ENCODE measurements around the gene RAD51B. TPM values are rescaled to one million over a fixed set of nuclear protein-coding genes. Genes with fewer than 3 reads are reported as not detected.

The RAD51B gene
- total and polyA plus RNA-seq, 8 donors, result 1.8 to 30.7 (median 15.3) TPM

GRCh38 chr14:68222154-68222553 lies 402.6 kb downstream of the RAD51B start:
- WGBS, 5 donors, result 96 to 99% (median 97%) methylated on average over 4 of the region's 4 CpGs
- H3K4me1 ChIP-seq, result peaks cover 0 to 22% (median 8%) of the 10 kb centered on the region in 4 donors
- no peaks in the 10 kb centered on the region for H3K36me3 ChIP-seq
- H3K27ac ChIP-seq, result no peak overlapping the region
- no peak overlapping the region for H3K4me3 ChIP-seq
- no peak for DNase-seq
- intact Hi-C loops (cut with DNase I; ENCODE audit: low total_unique reads), result no loop called here
- no peaks in the 10 kb centered on the region for H3K9me3 ChIP-seq
- TF ChIP-seq, protein P1, sequence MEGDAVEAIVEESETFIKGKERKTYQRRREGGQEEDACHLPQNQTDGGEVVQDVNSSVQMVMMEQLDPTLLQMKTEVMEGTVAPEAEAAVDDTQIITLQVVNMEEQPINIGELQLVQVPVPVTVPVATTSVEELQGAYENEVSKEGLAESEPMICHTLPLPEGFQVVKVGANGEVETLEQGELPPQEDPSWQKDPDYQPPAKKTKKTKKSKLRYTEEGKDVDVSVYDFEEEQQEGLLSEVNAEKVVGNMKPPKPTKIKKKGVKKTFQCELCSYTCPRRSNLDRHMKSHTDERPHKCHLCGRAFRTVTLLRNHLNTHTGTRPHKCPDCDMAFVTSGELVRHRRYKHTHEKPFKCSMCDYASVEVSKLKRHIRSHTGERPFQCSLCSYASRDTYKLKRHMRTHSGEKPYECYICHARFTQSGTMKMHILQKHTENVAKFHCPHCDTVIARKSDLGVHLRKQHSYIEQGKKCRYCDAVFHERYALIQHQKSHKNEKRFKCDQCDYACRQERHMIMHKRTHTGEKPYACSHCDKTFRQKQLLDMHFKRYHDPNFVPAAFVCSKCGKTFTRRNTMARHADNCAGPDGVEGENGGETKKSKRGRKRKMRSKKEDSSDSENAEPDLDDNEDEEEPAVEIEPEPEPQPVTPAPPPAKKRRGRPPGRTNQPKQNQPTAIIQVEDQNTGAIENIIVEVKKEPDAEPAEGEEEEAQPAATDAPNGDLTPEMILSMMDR (IDR thresholded peaks at IDR 0.05), result no peak
- TF ChIP-seq POLR2A (IDR thresholded peaks at IDR 0.05) (no peak), POLR2AphosphoS5 (IDR thresholded peaks at IDR 0.05) (no peak), EP300 (IDR thresholded peaks at IDR 0.05) (no peak)
- no peaks in the 10 kb centered on the region for H3K27me3 ChIP-seq

DNA sequence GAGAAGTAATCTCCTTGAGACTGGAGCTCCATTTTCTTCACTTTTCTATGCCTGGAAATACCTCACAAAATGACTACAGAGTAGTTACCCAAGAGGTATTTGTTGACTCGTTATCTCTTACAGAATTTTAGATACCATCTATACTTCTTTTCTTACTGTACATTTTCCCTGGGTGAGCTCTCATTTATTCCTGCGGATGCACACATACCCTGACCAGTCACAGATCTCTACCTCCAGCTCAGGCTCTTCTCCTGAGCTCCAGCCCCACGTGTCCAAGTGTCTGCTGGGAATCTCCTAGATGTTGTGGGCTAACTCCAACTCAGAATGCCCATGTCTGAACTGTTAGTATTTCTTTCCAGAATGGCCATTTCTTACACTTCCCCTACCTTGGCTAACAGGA lies 403.1 kb downstream of the RAD51B start:
- WGBS, 5 donors, result 85 to 95% (median 94%) methylated on average over 3 of the region's 3 CpGs
- Histone ChIP-seq H3K36me3 (no peaks in the 10 kb centered on the region), H3K27ac (no peak overlapping the region), H3K4me1 (peaks cover 0 to 16% (median 5%) of the 10 kb centered on the region in 4 donors), H3K4me3 (no peak overlapping the region), H3K9me3 (no peaks in the 10 kb centered on the region), H3K27me3 (no peaks in the 10 kb centered on the region)
- DNase-seq, result no peak
- TF ChIP-seq POLR2A (IDR thresholded peaks at IDR 0.05), result no peak
- TF ChIP-seq, protein P1 (IDR thresholded peaks at IDR 0.05), result no peak
- TF ChIP-seq POLR2AphosphoS5 (IDR thresholded peaks at IDR 0.05), result no peak
- TF ChIP-seq EP300 (IDR thresholded peaks at IDR 0.05), result no peak
- intact Hi-C loops (cut with DNase I; ENCODE audit: low total_unique reads), result no loop called here

GRCh38 chr14:68223631-68224030 lies 404.1 kb downstream of the RAD51B start:
- TF ChIP-seq POLR2A (IDR thresholded peaks at IDR 0.05), result no peak
- no peak for TF ChIP-seq POLR2AphosphoS5 (IDR thresholded peaks at IDR 0.05)
- no peak for TF ChIP-seq EP300 (IDR thresholded peaks at IDR 0.05)
- TF ChIP-seq, protein P1 (IDR thresholded peaks at IDR 0.05), result no peak
- H3K9me3 ChIP-seq, result no peaks in the 10 kb centered on the region
- peaks cover 0 to 9% (median 4%) of the 10 kb centered on the region in 4 donors for H3K4me1 ChIP-seq
- H3K27me3 ChIP-seq, result no peaks in the 10 kb centered on the region
- H3K27ac ChIP-seq, result no peak overlapping the region
- no peaks in the 10 kb centered on the region for H3K36me3 ChIP-seq
- intact Hi-C loops (cut with DNase I; ENCODE audit: low total_unique reads), result no loop called here
- no peak overlapping the region for H3K4me3 ChIP-seq
- no peak for DNase-seq

- no peak for DNase-seq
- WGBS, 5 donors, result 50 to 69% (median 61%) methylated on average over 2 of the region's 2 CpGs
- no peaks in the 10 kb centered on the region for H3K9me3 ChIP-seq
- TF ChIP-seq, protein P1 (IDR thresholded peaks at IDR 0.05), result no peak
- H3K4me3 ChIP-seq, result no peak overlapping the region
- H3K27ac ChIP-seq, result no peak overlapping the region
- peaks cover 0 to 10% (median 3%) of the 10 kb centered on the region in 4 donors for H3K4me1 ChIP-seq
- no peaks in the 10 kb centered on the region for H3K27me3 ChIP-seq
- intact Hi-C loops (cut with DNase I; ENCODE audit: low total_unique reads), result no loop called here
- no peaks in the 10 kb centered on the region for H3K36me3 ChIP-seq
Observed at GRCh38 chr14:68225321-68225720, 405.7 kb downstream of the RAD51B start.
